ENCODE data around the gene FLT3LG.
"Not testable (repeated sequence)": the region's sequence is repeated elsewhere in the genome, so short reads cannot be mapped to it uniquely, and the experiment has no call there.

The FLT3LG gene

DNA sequence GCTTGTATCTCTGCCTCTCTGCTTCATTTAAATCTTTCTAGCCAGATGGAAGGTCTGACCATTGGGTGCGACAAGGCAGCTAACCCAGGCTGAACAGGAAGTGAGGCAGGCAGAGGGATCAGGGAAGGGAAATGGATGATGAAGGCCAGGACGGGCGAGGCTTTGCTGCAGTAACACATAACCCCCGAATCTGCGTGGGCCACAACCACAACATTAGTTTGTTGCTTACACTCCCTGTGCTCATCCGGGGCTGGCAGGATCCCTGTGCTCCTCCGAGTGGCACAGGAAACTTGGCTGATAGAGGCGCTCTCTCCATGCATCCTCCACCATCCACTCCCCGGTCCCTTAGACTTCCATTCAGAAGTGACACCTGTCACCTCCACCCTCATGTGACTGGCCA, 1.1 kb upstream of the FLT3LG start:
- no peak for TF ChIP-seq ZNF274 (IDR thresholded peaks at IDR 0.05; ENCODE audit: low read depth, low read length)
- no peak for TF ChIP-seq YY1 (IDR thresholded peaks at IDR 0.05; ENCODE audit: insufficient read depth, insufficient read length)
- no peak for TF ChIP-seq SUZ12 (IDR thresholded peaks at IDR 0.05; ENCODE audit: extremely low read depth, insufficient read depth, insufficient read length)
- no peak overlapping the region for H3K4me3 ChIP-seq (ENCODE audit: insufficient read length, low read depth)
- peaks cover 17% of the 10 kb centered on the region for H3K36me3 ChIP-seq (ENCODE audit: insufficient read depth, insufficient read length, low read length)
- H3K9ac ChIP-seq (ENCODE audit: insufficient read length, low read depth): no peak overlapping the region
- DNase-seq (ENCODE audit: low read depth, low spot score): no peak
- peaks cover 4% of the 10 kb centered on the region for H3K4me1 ChIP-seq (ENCODE audit: insufficient read depth, insufficient read length)
- H3K27me3 ChIP-seq (ENCODE audit: insufficient read depth, insufficient read length): peaks cover 8% of the 10 kb centered on the region
- H3K9me3 ChIP-seq (ENCODE audit: insufficient read depth, low read length): no peaks in the 10 kb centered on the region

DNA sequence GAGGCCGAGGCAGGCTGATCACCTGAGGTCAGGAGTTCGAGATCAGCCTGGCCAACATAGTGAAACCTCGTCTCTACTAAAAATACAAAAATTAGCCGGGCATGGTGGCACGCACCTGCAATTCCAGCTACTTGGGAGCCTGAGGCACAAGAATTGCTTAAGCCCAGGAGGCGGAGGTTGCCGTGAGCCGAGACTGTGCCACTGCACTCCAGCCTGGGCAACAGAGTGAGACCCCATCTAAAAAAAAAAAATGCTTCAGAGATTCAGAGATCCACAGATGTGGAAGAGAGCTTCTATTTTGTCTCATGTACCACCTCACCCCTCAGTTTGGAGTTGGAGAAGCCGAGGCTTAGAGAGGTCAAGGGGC, 531 bp upstream of the FLT3LG start:
- not testable (repeated sequence) for H3K9me3 ChIP-seq (ENCODE audit: insufficient read depth, low read length); H3K9ac ChIP-seq (ENCODE audit: insufficient read length, low read depth); H3K4me1 ChIP-seq (ENCODE audit: insufficient read depth, insufficient read length); H3K27me3 ChIP-seq (ENCODE audit: insufficient read depth, insufficient read length); DNase-seq (ENCODE audit: low read depth, low spot score); H3K4me3 ChIP-seq (ENCODE audit: insufficient read length, low read depth)
- H3K36me3 ChIP-seq (ENCODE audit: insufficient read depth, insufficient read length, low read length): peaks cover 14% of the 10 kb centered on the region

DNA sequence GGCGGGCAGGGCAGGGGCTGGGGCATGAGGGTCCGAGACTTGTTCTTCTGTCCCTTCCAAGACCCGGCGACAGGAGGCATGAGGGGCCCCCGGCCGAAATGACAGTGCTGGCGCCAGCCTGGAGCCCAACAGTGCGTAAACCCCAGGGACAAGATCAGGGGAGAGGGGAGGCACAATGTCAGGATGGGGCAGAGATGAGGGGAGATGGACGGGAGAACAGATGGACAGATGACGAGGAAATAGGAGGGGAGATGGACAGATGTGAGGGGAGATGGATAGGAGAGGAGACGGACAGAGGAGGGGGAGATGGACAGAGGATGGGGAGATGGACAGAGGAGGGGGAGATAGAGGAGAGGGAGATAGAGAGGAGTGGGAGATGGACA, 518 bp downstream of the FLT3LG start:
- H3K4me1 ChIP-seq (ENCODE audit: insufficient read depth, insufficient read length): peaks cover 4% of the 10 kb centered on the region
- no peak for DNase-seq (ENCODE audit: low read depth, low spot score)
- peaks cover 13% of the 10 kb centered on the region for H3K36me3 ChIP-seq (ENCODE audit: insufficient read depth, insufficient read length, low read length)
- TF ChIP-seq YY1 (IDR thresholded peaks at IDR 0.05; ENCODE audit: insufficient read depth, insufficient read length) (no peak), ZNF274 (IDR thresholded peaks at IDR 0.05; ENCODE audit: low read depth, low read length) (no peak), SUZ12 (IDR thresholded peaks at IDR 0.05; ENCODE audit: extremely low read depth, insufficient read depth, insufficient read length) (no peak)
- H3K9me3 ChIP-seq (ENCODE audit: insufficient read depth, low read length): no peaks in the 10 kb centered on the region
- H3K27me3 ChIP-seq (ENCODE audit: insufficient read depth, insufficient read length): peaks cover 8% of the 10 kb centered on the region
- no peak overlapping the region for H3K9ac ChIP-seq (ENCODE audit: insufficient read length, low read depth)
- H3K4me3 ChIP-seq (ENCODE audit: insufficient read length, low read depth): no peak overlapping the region

DNA sequence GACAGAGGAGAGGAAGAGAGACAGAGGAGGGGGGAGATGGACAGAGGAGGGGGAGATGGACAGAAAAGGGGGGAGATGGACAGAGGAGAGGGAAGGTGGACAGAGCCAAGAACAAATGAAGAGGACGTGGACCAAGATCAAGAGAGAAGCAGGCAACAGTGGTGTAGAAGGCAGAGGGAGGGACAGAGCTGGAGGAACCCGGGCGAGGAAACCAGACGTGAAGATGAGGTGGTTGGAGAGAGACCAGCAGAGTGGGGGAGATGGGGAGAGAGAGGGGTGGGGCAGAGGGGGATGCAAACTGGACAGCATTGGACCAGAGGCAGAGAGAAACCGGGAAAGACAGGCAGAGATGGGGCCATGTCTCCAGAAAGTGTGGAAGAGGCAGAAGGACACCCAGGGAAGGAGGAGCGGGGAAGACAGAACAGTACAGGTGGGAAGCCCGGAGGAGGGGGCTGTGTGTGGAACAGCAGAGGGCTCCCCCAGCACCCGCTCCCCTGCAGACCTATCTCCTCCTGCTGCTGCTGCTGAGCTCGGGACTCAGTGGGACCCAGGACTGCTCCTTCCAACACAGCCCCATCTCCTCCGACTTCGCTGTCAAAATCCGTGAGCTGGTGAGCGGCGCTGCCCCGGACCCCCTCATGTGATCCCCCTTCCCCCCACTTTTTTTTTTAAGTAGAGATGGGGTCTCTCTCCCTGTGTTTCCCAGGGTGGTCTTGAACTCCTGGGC, 1.3 kb downstream of the FLT3LG start:
- Histone ChIP-seq H3K27me3 (ENCODE audit: insufficient read depth, insufficient read length) (peaks cover 8% of the 10 kb centered on the region), H3K4me1 (ENCODE audit: insufficient read depth, insufficient read length) (peaks cover 4% of the 10 kb centered on the region), H3K9me3 (ENCODE audit: insufficient read depth, low read length) (no peaks in the 10 kb centered on the region), H3K36me3 (ENCODE audit: insufficient read depth, insufficient read length, low read length) (peaks cover 5% of the 10 kb centered on the region), H3K4me3 (ENCODE audit: insufficient read length, low read depth) (no peak overlapping the region), H3K9ac (ENCODE audit: insufficient read length, low read depth) (no peak overlapping the region)
- no peak for TF ChIP-seq SUZ12 (IDR thresholded peaks at IDR 0.05; ENCODE audit: extremely low read depth, insufficient read depth, insufficient read length)
- no peak for DNase-seq (ENCODE audit: low read depth, low spot score)

DNA sequence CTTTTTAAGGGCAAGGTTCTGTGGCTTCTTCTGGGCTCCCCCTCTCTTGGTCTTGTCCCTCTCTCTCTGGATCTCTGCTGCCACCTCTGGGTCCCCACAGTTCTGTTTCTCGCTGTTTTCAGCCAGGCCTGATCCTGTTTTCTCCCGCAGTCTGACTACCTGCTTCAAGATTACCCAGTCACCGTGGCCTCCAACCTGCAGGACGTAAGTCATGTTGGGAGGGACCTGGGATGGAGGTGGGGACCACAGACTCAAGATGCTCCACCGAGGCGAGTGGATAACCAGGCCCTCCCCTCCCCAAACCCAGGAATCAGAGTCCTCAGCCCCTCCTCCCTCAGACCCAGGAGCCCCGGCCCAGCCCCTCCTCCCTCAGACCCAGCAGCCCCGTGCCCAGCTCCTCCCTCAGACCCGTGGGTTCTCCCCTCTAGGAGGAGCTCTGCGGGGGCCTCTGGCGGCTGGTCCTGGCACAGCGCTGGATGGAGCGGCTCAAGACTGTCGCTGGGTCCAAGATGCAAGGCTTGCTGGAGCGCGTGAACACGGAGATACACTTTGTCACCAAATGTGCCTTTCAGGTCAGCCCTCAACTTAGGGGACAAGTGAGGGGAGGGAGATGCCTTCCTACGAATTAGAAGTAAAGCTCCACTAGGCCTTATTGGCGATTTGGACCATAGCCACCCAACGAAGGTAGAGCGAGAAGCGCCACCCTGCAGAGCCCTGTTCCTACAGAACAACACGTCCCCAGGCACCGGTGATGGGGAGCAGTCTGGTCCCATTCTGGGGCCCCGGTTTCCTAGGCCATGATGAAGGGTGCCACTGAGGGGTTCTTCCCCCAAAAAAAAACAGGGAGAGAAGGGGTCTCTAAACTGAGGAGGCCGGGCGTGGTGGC, 2.2 kb downstream of the FLT3LG start:
- Histone ChIP-seq H3K9ac (ENCODE audit: insufficient read length, low read depth) (no peak overlapping the region), H3K4me3 (ENCODE audit: insufficient read length, low read depth) (no peak overlapping the region), H3K4me1 (ENCODE audit: insufficient read depth, insufficient read length) (peaks cover 6% of the 10 kb centered on the region), H3K9me3 (ENCODE audit: insufficient read depth, low read length) (no peaks in the 10 kb centered on the region), H3K36me3 (ENCODE audit: insufficient read depth, insufficient read length, low read length) (no peaks in the 10 kb centered on the region), H3K27me3 (ENCODE audit: insufficient read depth, insufficient read length) (peaks cover 8% of the 10 kb centered on the region)
- TF ChIP-seq ZNF274 (IDR thresholded peaks at IDR 0.05; ENCODE audit: low read depth, low read length): no peak
- no peak for TF ChIP-seq SUZ12 (IDR thresholded peaks at IDR 0.05; ENCODE audit: extremely low read depth, insufficient read depth, insufficient read length)
- TF ChIP-seq YY1 (IDR thresholded peaks at IDR 0.05; ENCODE audit: insufficient read depth, insufficient read length): no peak
- no peak for DNase-seq (ENCODE audit: low read depth, low spot score)

DNA sequence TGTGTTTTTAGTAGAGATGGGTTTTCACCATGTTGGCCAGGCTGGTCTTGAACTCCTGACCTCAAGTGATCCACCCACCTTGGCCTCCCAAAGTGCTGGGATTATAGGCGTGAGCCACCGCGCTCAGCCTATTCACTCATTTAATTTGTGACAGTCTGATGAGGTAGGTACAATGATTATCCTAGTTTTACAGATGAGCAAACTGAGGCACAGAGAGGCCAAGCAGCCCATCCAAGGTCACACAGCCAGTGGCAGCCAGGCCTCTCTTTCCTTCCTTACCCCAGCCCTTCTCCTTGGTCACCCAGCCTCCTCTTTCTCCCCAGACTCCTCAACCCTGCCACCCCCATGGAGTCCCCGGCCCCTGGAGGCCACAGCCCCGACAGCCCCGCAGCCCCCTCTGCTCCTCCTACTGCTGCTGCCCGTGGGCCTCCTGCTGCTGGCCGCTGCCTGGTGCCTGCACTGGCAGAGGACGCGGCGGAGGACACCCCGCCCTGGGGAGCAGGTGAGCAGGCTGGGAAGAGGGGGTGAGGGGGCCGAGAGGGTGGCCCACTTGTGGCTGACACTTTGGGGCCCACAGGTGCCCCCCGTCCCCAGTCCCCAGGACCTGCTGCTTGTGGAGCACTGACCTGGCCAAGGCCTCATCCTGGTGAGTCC, 6.1 kb downstream of the FLT3LG start:
- peaks cover 1% of the 10 kb centered on the region for H3K27me3 ChIP-seq (ENCODE audit: insufficient read depth, insufficient read length)
- TF ChIP-seq ZNF274 (IDR thresholded peaks at IDR 0.05; ENCODE audit: low read depth, low read length) (no peak), SUZ12 (IDR thresholded peaks at IDR 0.05; ENCODE audit: extremely low read depth, insufficient read depth, insufficient read length) (no peak), YY1 (IDR thresholded peaks at IDR 0.05; ENCODE audit: insufficient read depth, insufficient read length) (no peak)
- no peaks in the 10 kb centered on the region for H3K9me3 ChIP-seq (ENCODE audit: insufficient read depth, low read length)
- no peak overlapping the region for H3K4me3 ChIP-seq (ENCODE audit: insufficient read length, low read depth)
- peaks cover 4% of the 10 kb centered on the region for H3K4me1 ChIP-seq (ENCODE audit: insufficient read depth, insufficient read length)
- no peaks in the 10 kb centered on the region for H3K36me3 ChIP-seq (ENCODE audit: insufficient read depth, insufficient read length, low read length)
- DNase-seq (ENCODE audit: low read depth, low spot score): no peak
- no peak overlapping the region for H3K9ac ChIP-seq (ENCODE audit: insufficient read length, low read depth)

DNA sequence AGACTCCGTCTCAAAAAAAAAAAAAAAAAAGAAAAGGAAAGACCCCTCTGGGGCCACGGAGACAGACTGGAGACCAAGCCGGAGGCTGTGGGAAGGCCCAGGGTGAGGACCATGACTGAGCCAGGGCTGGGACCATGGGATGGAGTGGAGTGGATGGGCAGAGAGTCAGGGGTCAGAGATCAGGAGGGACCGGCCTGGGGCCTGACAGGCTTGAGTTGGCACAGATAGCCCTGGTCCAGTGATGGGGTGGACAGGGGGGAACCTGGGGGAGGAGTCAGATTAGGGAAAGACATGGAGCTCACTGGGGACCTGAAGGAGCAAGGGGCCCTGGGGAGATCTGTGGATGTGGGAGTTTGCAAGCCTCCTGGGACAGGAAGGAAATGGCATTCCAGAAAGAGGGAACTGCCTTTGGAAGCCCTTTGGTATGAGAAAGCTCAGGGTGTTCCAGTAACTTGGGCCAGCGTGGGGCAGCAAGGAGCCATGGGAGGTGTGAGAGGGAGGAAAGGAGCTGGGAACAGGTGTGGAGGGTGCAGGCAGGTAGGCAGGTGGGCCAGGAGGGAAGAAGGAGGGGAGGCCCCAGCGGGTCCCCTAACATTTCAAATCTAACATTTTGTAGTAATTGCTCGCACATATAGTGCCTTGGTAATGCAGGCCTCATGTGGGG, 7.1 kb downstream of the FLT3LG start:
- Histone ChIP-seq H3K36me3 (ENCODE audit: insufficient read depth, insufficient read length, low read length) (no peaks in the 10 kb centered on the region), H3K27me3 (ENCODE audit: insufficient read depth, insufficient read length) (no peaks in the 10 kb centered on the region), H3K4me3 (ENCODE audit: insufficient read length, low read depth) (no peak overlapping the region), H3K4me1 (ENCODE audit: insufficient read depth, insufficient read length) (peaks cover 4% of the 10 kb centered on the region), H3K9ac (ENCODE audit: insufficient read length, low read depth) (peak overlapping the region; percentile 32), H3K9me3 (ENCODE audit: insufficient read depth, low read length) (no peaks in the 10 kb centered on the region)
- DNase-seq (ENCODE audit: low read depth, low spot score): no peak
- TF ChIP-seq YY1 (IDR thresholded peaks at IDR 0.05; ENCODE audit: insufficient read depth, insufficient read length) (no peak), ZNF274 (IDR thresholded peaks at IDR 0.05; ENCODE audit: low read depth, low read length) (no peak), SUZ12 (IDR thresholded peaks at IDR 0.05; ENCODE audit: extremely low read depth, insufficient read depth, insufficient read length) (no peak)
